ENCODE results near the gene C9orf43.

GRCh38 chr9:113461285-113461684, 50.7 kb downstream of the C9orf43 start:
- TF ChIP-seq CTCF (IDR thresholded peaks at IDR 0.05) (no peak), POLR2A (IDR thresholded peaks at IDR 0.05) (no peak)
